H1 (cell line): Measurements from ENCODE around the gene HOXA10. TPM values are rescaled to one million over a fixed set of nuclear protein-coding genes. Genes with fewer than 3 reads are reported as not detected.

Experiments used
- ASH2L ChIP-seq: fragments of 200-600, 300-600 bp; sonication (generic); IDR thresholded peaks from one replicate; pipeline ENCODE4 v1.7.1; 2017; ENCODE audit warnings: low read length
- CBX8 ChIP-seq: fragments of 300-800, 300-1000 bp; sonication (generic); IDR thresholded peaks from 2 replicates; pipeline ENCODE4 v1.7.1; 2016; ENCODE audit warnings: low read depth, low read length, borderline replicate concordance
- CHD1 ChIP-seq: IDR thresholded peaks from 2 replicates; pipeline ENCODE4 v1.6.1; 2012; ENCODE audit warnings: low read depth, low read length, improper control_type of control experiment
- CTBP2 ChIP-seq: IDR thresholded peaks from 2 replicates; pipeline ENCODE4 v1.7.0; 2011; ENCODE audit warnings: borderline replicate concordance, mild to moderate bottlenecking, moderate library complexity, mixed read lengths, low read length; ENCODE audit not compliant: insufficient read depth, insufficient read length
- KDM4A ChIP-seq: IDR thresholded peaks from one replicate; pipeline ENCODE4 v1.7.1; 2012; ENCODE audit warnings: low read depth, mild to moderate bottlenecking, moderate library complexity, low read length, inconsistent platforms; ENCODE audit not compliant: severe bottlenecking
- MAFK ChIP-seq: IDR thresholded peaks from 2 replicates; pipeline ENCODE4 v1.6.1; 2012; ENCODE audit warnings: low read depth, mild to moderate bottlenecking, improper control_type of control experiment, low read length
- NANOG ChIP-seq: IDR thresholded peaks from 2 replicates; pipeline ENCODE4 v1.6.1; 2011; ENCODE audit warnings: low read length, low read depth, mild to moderate bottlenecking, inconsistent platforms; ENCODE audit not compliant: insufficient read depth, poor library complexity, severe bottlenecking
- NRF1 ChIP-seq: IDR thresholded peaks from 2 replicates; pipeline ENCODE4 v1.6.1; 2011; ENCODE audit warnings: mild to moderate bottlenecking, low read depth, low read length, improper control_type of control experiment
- POLR2A ChIP-seq, 2 experiments: IDR thresholded peaks; 1 replicate in 1 of 2; 2 replicates in 1 of 2; pipeline ENCODE4 v1.6.1; 2011; ENCODE audit warnings: low read depth in 2 of 2, low read length in 2 of 2, mild to moderate bottlenecking in 2 of 2; ENCODE audit errors: control extremely low read depth in 1 of 2
- POU5F1 ChIP-seq: IDR thresholded peaks from 2 replicates; pipeline ENCODE4 v1.6.1; 2011; ENCODE audit warnings: low read depth, mild to moderate bottlenecking, low read length, moderate library complexity
- RAD21 ChIP-seq, 2 experiments: IDR thresholded peaks in 1 of 2; conservative IDR thresholded peaks in 1 of 2; 2 replicates each; pipeline ENCODE4 v1.6.1; 2011; ENCODE audit warnings: low read depth in 2 of 2, low read length in 2 of 2, improper control_type of control experiment in 1 of 2, inconsistent platforms in 1 of 2, mild to moderate bottlenecking in 1 of 2, moderate library complexity in 1 of 2
- RBBP5 ChIP-seq: IDR thresholded peaks from 2 replicates; pipeline ENCODE4 v1.7.1; 2012; ENCODE audit warnings: low read depth, mild to moderate bottlenecking, inconsistent platforms, low read length, moderate library complexity, borderline replicate concordance
- RNF2 ChIP-seq: fragments of 200-900, 300-1000 bp; sonication (generic); IDR thresholded peaks from 2 replicates; pipeline ENCODE4 v1.7.1; 2016; ENCODE audit warnings: borderline replicate concordance, low read depth, mild to moderate bottlenecking, antibody characterized with exemption, low read length; ENCODE audit not compliant: poor library complexity, severe bottlenecking; ENCODE audit errors: missing control alignments
- SIX5 ChIP-seq: IDR thresholded peaks from 2 replicates; pipeline ENCODE4 v1.6.1; 2011; ENCODE audit warnings: mild to moderate bottlenecking, low read depth, low read length
- SP1 ChIP-seq: IDR thresholded peaks from 2 replicates; pipeline ENCODE4 v1.6.1; 2011; ENCODE audit warnings: low read depth, low read length
- SP4 ChIP-seq: IDR thresholded peaks from 2 replicates; pipeline ENCODE4 v1.6.1; 2012; ENCODE audit warnings: low read length, inconsistent platforms
- SRF ChIP-seq: IDR thresholded peaks from 2 replicates; pipeline ENCODE4 v1.6.1; 2011; ENCODE audit warnings: mild to moderate bottlenecking, low read depth, low read length, moderate library complexity
- SUZ12 ChIP-seq: fragments of 200-600 bp; sonication (generic); IDR thresholded peaks from 2 replicates; pipeline ENCODE4 v1.6.1; 2012; ENCODE audit warnings: mild to moderate bottlenecking, inconsistent platforms, low read length, moderate library complexity, mixed read lengths
- TEAD4 ChIP-seq: IDR thresholded peaks from 2 replicates; pipeline ENCODE4 v1.6.1; 2012; ENCODE audit warnings: low read depth, low read length, inconsistent platforms, mixed read lengths
- polyA plus RNA-seq, 7 experiments: library from polyadenylated mRNA; depleted of rRNA in 3 of 7; stranded (reverse) in 5 of 7; unstranded in 2 of 7; fragments of >200 nt in 5 of 7; fragments of 200-250 nt in 2 of 7; gene quantifications; 1 replicate in 5 of 7; 2 replicates in 1 of 7; 4 replicates in 1 of 7; pipeline versions ENCODE4 v1.2.1 to v1.2.3, GENCODE V29; 2011 to 2013; ENCODE audit warnings: missing spikeins in 2 of 7, mixed read lengths in 2 of 7
- total RNA-seq: library from RNA; stranded (reverse); fragmentation: NEBNext Ultra II Directional; extraction: Animal tissue kit (Norgen Biotek cat#: 25700); gene quantifications from 2 replicates; pipeline ENCODE4 v1.2.1, GENCODE V29; 2021

Gene HOXA10
- total and polyA plus RNA-seq, 2 of the 8 experiments (the other 6 are each of a cell fraction or from before 2014, with no cell fraction given): not detected

DNA sequence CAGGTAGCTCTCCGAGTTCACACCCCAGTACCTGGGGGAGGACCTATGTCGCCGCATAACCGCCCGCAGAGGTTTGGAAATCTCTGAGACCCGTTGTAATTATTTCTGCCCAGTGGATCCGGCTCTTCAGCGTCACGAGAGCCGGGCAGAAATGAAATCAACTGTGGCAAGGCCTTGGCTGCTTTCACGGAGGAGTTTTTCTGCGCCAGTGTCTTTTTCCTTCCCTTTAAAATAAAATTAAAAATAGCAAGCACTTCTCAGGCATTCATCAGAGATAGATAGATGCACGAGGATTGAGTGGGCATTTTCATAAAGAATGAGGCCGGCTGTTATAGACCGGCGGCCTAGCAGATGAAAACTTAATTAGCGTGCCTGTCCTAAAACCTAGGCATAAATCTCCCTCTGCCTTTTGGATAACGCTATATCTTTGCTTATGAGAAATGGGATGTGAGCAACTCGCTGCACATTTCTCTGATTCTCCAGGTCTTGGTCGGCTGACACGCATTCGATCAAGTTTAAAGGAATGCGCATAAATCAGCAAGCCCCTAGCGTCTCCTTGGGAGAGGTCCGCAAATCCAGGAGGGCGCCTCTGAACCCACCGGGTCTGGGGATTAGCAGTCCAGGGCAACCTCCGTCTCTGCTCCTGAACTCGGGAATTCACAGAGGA is 19.3 kb upstream of the HOXA10 start (continued):
- peak; percentile 90 for TF ChIP-seq SUZ12
- peak; percentile 97 for TF ChIP-seq RNF2
- TF ChIP-seq CBX8: 0 out of 2 replicates have a peak, but pooled peaks have one; percentile 30
- no peak for TF ChIP-seq CHD1
- TF ChIP-seq TEAD4: no peak
- no peak for TF ChIP-seq SRF
- no peak for TF ChIP-seq KDM4A
- no peak for TF ChIP-seq MAFK
- no peak for TF ChIP-seq SP4
- 0 out of 2 replicates have a peak, but pooled peaks have one; percentile 3 for TF ChIP-seq SP1
- TF ChIP-seq RAD21 (IDR thresholded peaks at IDR 0.05 in 1 of 2, conservative IDR thresholded peaks at IDR 0.05 in 1 of 2; ENCODE audit: low read depth in 2 of 2, low read length in 2 of 2): no peak
- TF ChIP-seq ASH2L: no peak
- no peak for TF ChIP-seq POU5F1
- no peak for TF ChIP-seq NRF1
- TF ChIP-seq CTBP2: no peak
- no peak for TF ChIP-seq NANOG
- TF ChIP-seq SIX5: no peak
- no peak for TF ChIP-seq RBBP5
- no peak for TF ChIP-seq POLR2A (IDR thresholded peaks at IDR 0.05; ENCODE audit: control extremely low read depth in 1 of 2, low read depth in 2 of 2, low read length in 2 of 2)
- TF ChIP-seq, all 59 proteins: peak for 6
